ENCODE measurements around the gene CXADR. TPM values are rescaled to one million over a fixed set of nuclear protein-coding genes. Genes with fewer than 3 reads are reported as not detected.

CXADR gene
- total and polyA plus RNA-seq, 7 donors: 0.01 to 0.62 (median 0.06) TPM

Other genes starting within 250 kb of the CXADR start
- gene BTG3, start 99.9 kb downstream of the CXADR start, total RNA-seq: 1 to 10 TPM; 1.7 to 2.6 (median 1.9) TPM
- 1 to 10 TPM; 1.8 to 6.4 (median 2.1) TPM for gene BTG3, start 99.9 kb downstream of the CXADR start, polyA plus RNA-seq